ENCODE data around the gene GANAB. TPM values are rescaled to one million over a fixed set of nuclear protein-coding genes. Genes with fewer than 3 reads are reported as not detected.

The GANAB gene
- total and polyA plus RNA-seq, 2 of the 13 experiments (the other 11 are each of a cell fraction or from before 2014, with no cell fraction given): 99.5 to 234 TPM

DNA sequence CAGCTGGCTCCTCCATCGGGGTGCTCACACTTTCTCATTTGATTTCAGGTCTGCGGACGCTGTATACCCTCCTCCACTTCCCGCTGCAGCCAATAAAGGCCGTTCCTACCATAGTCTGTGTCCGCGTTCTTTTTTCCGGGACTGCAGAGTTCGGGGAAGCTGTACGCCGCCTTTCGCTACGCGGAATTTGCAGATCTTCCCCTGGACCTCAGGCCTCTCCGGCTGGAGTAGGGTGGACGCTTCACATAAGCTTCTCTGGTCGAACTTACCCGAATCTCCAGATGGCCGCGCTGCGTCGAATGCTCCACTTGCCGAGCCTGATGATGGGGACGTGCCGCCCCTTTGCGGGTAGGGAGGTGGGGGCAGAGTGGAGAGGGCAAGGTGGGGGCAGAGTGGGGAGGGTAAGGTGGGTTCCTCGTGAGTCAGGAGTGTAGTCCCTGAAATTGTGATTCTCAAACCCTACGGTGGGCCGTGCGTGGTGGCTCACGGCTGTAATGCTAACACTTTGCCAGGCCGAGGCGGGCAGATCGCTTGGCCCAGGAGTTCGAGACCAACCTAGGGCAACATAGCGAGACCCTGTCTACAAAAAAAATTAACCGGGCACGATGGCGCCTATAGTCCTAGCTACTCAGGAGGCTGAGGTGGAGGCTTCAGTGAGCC, 19.3 kb upstream of the GANAB start (continued):
- TF ChIP-seq ZNF800 (CRISPR knock-in tag; IDR thresholded peaks at IDR 0.05): no peak
- no peak for TF ChIP-seq MXI1 (IDR thresholded peaks at IDR 0.05; ENCODE audit: borderline replicate concordance, low read depth, low read length)
- no peak for TF ChIP-seq BCL6 (CRISPR knock-in tag; IDR thresholded peaks at IDR 0.05)

DNA sequence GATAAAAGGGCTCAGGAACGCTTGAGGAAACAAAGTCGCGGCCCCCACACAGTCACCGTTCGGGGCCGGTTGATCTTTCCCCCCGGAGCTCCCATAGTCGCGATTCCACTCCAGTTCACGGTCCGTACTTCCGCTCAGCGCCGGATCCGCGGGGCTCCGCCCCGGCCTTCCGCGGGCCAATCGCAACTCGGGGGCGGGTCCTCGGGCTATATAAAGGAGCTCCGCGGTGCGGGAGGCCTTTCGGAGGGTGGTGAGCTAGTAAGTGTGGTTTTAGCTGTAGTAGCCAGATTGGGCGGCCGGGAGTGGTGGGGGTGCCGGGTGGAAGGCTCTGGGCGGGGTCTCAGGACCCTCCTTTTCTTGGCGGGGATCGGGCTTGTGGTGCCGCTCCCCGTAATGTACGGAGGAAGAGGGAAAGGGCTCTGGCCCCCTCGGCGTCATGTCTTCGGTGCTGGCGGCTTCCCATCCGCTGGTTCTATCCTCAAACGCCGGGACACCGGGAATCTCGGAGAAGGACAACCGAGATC, 18.7 kb upstream of the GANAB start, which contains the start of the genes C11orf98 and CSKMT:
Gene C11orf98, minus strand, starts transcription at position 136 of the 524 bp plus-strand sequence. Its CDS starts 41 bp downstream, at position 95.
Gene CSKMT, plus strand, starts transcription at position 238 of the 524 bp plus-strand sequence. CDS start 568 bp downstream, outside the sequence.
- H4K20me1 ChIP-seq (ENCODE audit: insufficient read depth, low read length): no peaks in the 10 kb centered on the region; the same call in none of the 2 replicates
- WGBS (ENCODE audit: low lambda C conversion rate): 2% methylated on average over 36 of the region's 47 CpGs
- no peaks in the 10 kb centered on the region; a peak in 1 of 5 replicates for H3K27me3 ChIP-seq (ENCODE audit: control insufficient read depth in 1 of 2, insufficient read depth in 2 of 2, low read length in 2 of 2)
- H3K4me3 ChIP-seq (replicated peaks in 1 of 3; ENCODE audit: insufficient read depth in 1 of 3, low read depth in 2 of 3, low read length in 3 of 3): peak within 1 kb of the TSS; percentile 69 to 97 (median 91)
- peak within 1 kb of the TSS; percentile 85 for H3K4me2 ChIP-seq (ENCODE audit: low read depth, low read length)
- BruUV-seq (replicated peaks): TSS peak; percentile 91
- H3K4me1 ChIP-seq (ENCODE audit: insufficient read depth, low read length): peaks cover 47% of the 10 kb centered on the region
- peak; percentile 86 for ATAC-seq
- peak; percentile 85 for DNase-seq (ENCODE audit: low spot score)
- H3K9ac ChIP-seq (ENCODE audit: insufficient read depth, low read depth, low read length): peak within 1 kb of the TSS; percentile 91
- no peak for FAIRE-seq
- intact Hi-C loops (cut with micrococcal nuclease; ENCODE audit: unreplicated experiment) (no loop called here), in situ Hi-C loops (cut with HindIII; ENCODE audit: extremely low pct_ligation_motif_present, low pct_unique_long_range_greater_than_20kb) (no loop called here)
- H3K27ac ChIP-seq (ENCODE audit: extremely low read length, insufficient read depth, low read length): peak within 1 kb of the TSS; percentile 84
- H2AFZ ChIP-seq (ENCODE audit: low read length): no peak within 1 kb of the TSS
- peaks cover 35% of the 10 kb centered on the region for H3K79me2 ChIP-seq (ENCODE audit: insufficient read depth, low read length)
- peaks cover 0 to 15% of the 10 kb centered on the region in 2 experiments; a peak in 2 of 5 replicates for H3K36me3 ChIP-seq (replicated peaks in 1 of 2; ENCODE audit: control insufficient read depth in 1 of 2, insufficient read depth in 2 of 2, low read length in 2 of 2)
- ChIA-PET CTCF (ENCODE audit: low intra/inter-chr PET ratio, low total read pairs) (no interaction called here), POLR2A (interaction anchor here (0.7 to 4.5 kb wide), 42 partner anchors 10 to 272 kb away, joined by 3 to 186 read pairs (median 8); partner anchors contain the start of genes AHNAK, B3GAT3, BSCL2 and EEF1G)
- no peaks in the 10 kb centered on the region for H3K9me3 ChIP-seq (ENCODE audit: low read length)
- TF ChIP-seq PAX8 (CRISPR knock-in tag; IDR thresholded peaks at IDR 0.05; ENCODE audit: borderline replicate concordance): 0 out of 2 replicates have a peak, but pooled peaks have one; percentile 49
- no peak for TF ChIP-seq MTF2 (CRISPR knock-in tag; IDR thresholded peaks at IDR 0.05; ENCODE audit: borderline replicate concordance)
- TF ChIP-seq, protein P1, sequence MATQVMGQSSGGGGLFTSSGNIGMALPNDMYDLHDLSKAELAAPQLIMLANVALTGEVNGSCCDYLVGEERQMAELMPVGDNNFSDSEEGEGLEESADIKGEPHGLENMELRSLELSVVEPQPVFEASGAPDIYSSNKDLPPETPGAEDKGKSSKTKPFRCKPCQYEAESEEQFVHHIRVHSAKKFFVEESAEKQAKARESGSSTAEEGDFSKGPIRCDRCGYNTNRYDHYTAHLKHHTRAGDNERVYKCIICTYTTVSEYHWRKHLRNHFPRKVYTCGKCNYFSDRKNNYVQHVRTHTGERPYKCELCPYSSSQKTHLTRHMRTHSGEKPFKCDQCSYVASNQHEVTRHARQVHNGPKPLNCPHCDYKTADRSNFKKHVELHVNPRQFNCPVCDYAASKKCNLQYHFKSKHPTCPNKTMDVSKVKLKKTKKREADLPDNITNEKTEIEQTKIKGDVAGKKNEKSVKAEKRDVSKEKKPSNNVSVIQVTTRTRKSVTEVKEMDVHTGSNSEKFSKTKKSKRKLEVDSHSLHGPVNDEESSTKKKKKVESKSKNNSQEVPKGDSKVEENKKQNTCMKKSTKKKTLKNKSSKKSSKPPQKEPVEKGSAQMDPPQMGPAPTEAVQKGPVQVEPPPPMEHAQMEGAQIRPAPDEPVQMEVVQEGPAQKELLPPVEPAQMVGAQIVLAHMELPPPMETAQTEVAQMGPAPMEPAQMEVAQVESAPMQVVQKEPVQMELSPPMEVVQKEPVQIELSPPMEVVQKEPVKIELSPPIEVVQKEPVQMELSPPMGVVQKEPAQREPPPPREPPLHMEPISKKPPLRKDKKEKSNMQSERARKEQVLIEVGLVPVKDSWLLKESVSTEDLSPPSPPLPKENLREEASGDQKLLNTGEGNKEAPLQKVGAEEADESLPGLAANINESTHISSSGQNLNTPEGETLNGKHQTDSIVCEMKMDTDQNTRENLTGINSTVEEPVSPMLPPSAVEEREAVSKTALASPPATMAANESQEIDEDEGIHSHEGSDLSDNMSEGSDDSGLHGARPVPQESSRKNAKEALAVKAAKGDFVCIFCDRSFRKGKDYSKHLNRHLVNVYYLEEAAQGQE (IDR thresholded peaks at IDR 0.05; ENCODE audit: borderline replicate concordance in 1 of 2, low read depth in 1 of 2, low read length in 2 of 2): peak in 1 of 2 experiments; percentile 80; a peak in 1 of 4 replicates
- TF ChIP-seq, protein P2, sequence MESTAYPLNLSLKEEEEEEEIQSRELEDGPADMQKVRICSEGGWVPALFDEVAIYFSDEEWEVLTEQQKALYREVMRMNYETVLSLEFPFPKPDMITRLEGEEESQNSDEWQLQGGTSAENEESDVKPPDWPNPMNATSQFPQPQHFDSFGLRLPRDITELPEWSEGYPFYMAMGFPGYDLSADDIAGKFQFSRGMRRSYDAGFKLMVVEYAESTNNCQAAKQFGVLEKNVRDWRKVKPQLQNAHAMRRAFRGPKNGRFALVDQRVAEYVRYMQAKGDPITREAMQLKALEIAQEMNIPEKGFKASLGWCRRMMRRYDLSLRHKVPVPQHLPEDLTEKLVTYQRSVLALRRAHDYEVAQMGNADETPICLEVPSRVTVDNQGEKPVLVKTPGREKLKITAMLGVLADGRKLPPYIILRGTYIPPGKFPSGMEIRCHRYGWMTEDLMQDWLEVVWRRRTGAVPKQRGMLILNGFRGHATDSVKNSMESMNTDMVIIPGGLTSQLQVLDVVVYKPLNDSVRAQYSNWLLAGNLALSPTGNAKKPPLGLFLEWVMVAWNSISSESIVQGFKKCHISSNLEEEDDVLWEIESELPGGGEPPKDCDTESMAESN (CRISPR knock-in tag; conservative IDR thresholded peaks at IDR 0.05): 0 out of 2 replicates have a peak, but pooled peaks have one; percentile 48
- TF ChIP-seq ASH2L (IDR thresholded peaks at IDR 0.05; ENCODE audit: insufficient read length, low read depth, low read length): no peak
